Endothelial cell of umbilical vein (primary cell): ENCODE results near the gene CD40.

Experiments used
- CTCF ChIP-seq, 2 donors: IDR thresholded peaks; 1 replicate in 1 of 2; 2 replicates in 1 of 2; pipeline ENCODE4 v1.5.1; 2011; ENCODE audit warnings: low read length in 2 of 2, mild to moderate bottlenecking in 2 of 2, moderate library complexity in 2 of 2, control low read depth in 1 of 2, inconsistent platforms in 1 of 2, low read depth in 1 of 2; ENCODE audit not compliant: insufficient read depth in 1 of 2; ENCODE audit errors: extremely low read depth in 1 of 2
- EZH2 ChIP-seq: IDR thresholded peaks from 2 replicates; pipeline ENCODE4 v1.6.1; 2012; ENCODE audit warnings: borderline replicate concordance, low read depth, mild to moderate bottlenecking, moderate library complexity, low read length, inconsistent platforms; ENCODE audit not compliant: severe bottlenecking
- POLR2AphosphoS5 ChIP-seq: IDR thresholded peaks from 2 replicates; pipeline ENCODE4 v1.6.1; 2012; ENCODE audit warnings: low read depth, mild to moderate bottlenecking, control low read depth, low read length, moderate library complexity; ENCODE audit not compliant: insufficient read depth

DNA sequence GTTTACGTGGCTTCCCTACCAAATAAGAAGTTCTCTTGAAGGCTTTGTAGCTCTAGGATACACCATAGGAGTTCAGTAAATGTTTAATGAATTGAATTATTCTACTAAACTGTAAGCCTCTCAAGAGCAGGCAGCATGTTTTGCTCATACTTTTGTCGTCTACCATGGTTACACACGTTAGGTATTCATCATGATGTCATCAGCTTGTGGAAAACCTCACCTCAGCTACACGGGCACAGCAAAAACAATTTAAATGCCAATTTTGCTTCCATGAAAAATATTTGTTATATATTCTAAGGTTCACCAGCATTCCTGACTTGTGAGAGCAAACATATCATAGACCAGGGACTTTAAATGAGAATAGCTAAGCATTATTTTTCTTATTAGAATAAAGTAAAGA is 45.1 kb upstream of the CD40 start:
- TF ChIP-seq CTCF (IDR thresholded peaks at IDR 0.05; ENCODE audit: extremely low read depth in 1 of 2, insufficient read depth in 1 of 2, low read depth in 1 of 2, low read length in 2 of 2) (no peak), POLR2AphosphoS5 (no peak), EZH2 (no peak)
